IMR-90 (cell line): ENCODE measurements around the gene NR2F2. TPM values are rescaled to one million over a fixed set of nuclear protein-coding genes. Genes with fewer than 3 reads are reported as not detected.
A peak's percentile ranks its signal among the peaks of the same experiment; 100 is the strongest.

Source experiments
- ATAC-seq: fragments of 200-7000 bp; cut with Tn5 transposase; 2 replicates; pipeline ENCODE4 v1.9.1; 2020; ENCODE audit warnings: low read depth, mild to moderate bottlenecking, moderate library complexity
- BruUV-seq: library from RNA; stranded (reverse); fragments of 400-500 nt; replicated peaks from 2 replicates; lab custom pipeline; 2021; lab: Mats Ljungman, UMichigan
- CTCF ChIA-PET: fragments of 300-600 bp; formaldehyde crosslinking; extraction: SDS; loops from one replicate; lab custom pipeline; 2021; ENCODE audit warnings: antibody characterized with exemption; lab: Yijun Ruan, JAX
- POLR2A ChIA-PET: fragments of 300-600 bp; sonication (Branson Sonifier 250); formaldehyde crosslinking; loops from one replicate; lab custom pipeline; 2022; ENCODE audit warnings: antibody characterized with exemption; ENCODE audit not compliant: unreplicated experiment; lab: Charles Lee
- DNase-seq: peaks from one replicate; pipeline ENCODE4 v3.0.0; 2013
- H2AFZ ChIP-seq: replicated peaks from 2 replicates; pipeline ENCODE3; 2013; ENCODE audit warnings: low read length, mild to moderate bottlenecking; ENCODE audit not compliant: poor library complexity
- H2AK5ac ChIP-seq: 2 replicates; pipeline ENCODE4 v1.6.1; 2013; ENCODE audit warnings: low read depth, low read length, inconsistent platforms
- H2AK9ac ChIP-seq: replicated peaks from 2 replicates; pipeline ENCODE3; 2013; ENCODE audit warnings: mild to moderate bottlenecking, low read depth, low read length, moderate library complexity; ENCODE audit not compliant: poor library complexity
- H2BK120ac ChIP-seq: 2 replicates; pipeline ENCODE4 v1.6.1; 2013; ENCODE audit warnings: low read depth, low read length, inconsistent platforms
- H2BK15ac ChIP-seq: 3 replicates; pipeline ENCODE4 v1.6.1; 2013; ENCODE audit warnings: low read depth, low read length, inconsistent platforms
- H2BK20ac ChIP-seq: 2 replicates; pipeline ENCODE4 v1.6.1; 2013; ENCODE audit warnings: low read depth, mild to moderate bottlenecking, inconsistent platforms, low read length, moderate library complexity
- H2BK5ac ChIP-seq: 2 replicates; pipeline ENCODE4 v1.6.1; 2013; ENCODE audit warnings: mild to moderate bottlenecking, low read depth, low read length, inconsistent platforms; ENCODE audit not compliant: poor library complexity, severe bottlenecking
- H3K14ac ChIP-seq: replicated peaks from 2 replicates; pipeline ENCODE4 v1.6.1; 2013; ENCODE audit warnings: low read depth, low read length, inconsistent platforms
- H3K18ac ChIP-seq: 2 replicates; pipeline ENCODE4 v1.6.1; 2013; ENCODE audit warnings: low read depth, low read length, control low read depth
- H3K23ac ChIP-seq: 2 replicates; pipeline ENCODE4 v1.6.1; 2013; ENCODE audit warnings: low read depth, low read length, inconsistent platforms
- H3K27ac ChIP-seq: 2 replicates; pipeline ENCODE4 v1.5.1; 2013; ENCODE audit warnings: mild to moderate bottlenecking, control low read depth, low read length; ENCODE audit not compliant: insufficient read depth
- H3K27me3 ChIP-seq: 2 replicates; pipeline ENCODE4 v1.6.1; 2013; ENCODE audit warnings: low read length; ENCODE audit not compliant: control insufficient read depth, insufficient read depth
- H3K36me3 ChIP-seq: 2 replicates; pipeline ENCODE4 v1.6.1; 2013; ENCODE audit warnings: low read length, mixed read lengths; ENCODE audit not compliant: control insufficient read depth, insufficient read depth
- H3K4ac ChIP-seq: 2 replicates; pipeline ENCODE4 v1.6.1; 2013; ENCODE audit warnings: low read depth, low read length, inconsistent platforms
- H3K4me1 ChIP-seq: 2 replicates; pipeline ENCODE4 v1.6.1; 2013; ENCODE audit warnings: low read length, mixed read lengths; ENCODE audit not compliant: control insufficient read depth, insufficient read depth
- H3K4me2 ChIP-seq: 2 replicates; pipeline ENCODE4 v1.6.1; 2013; ENCODE audit warnings: low read depth, mild to moderate bottlenecking, control low read depth, low read length, moderate library complexity
- H3K4me3 ChIP-seq: 2 replicates; pipeline ENCODE4 v1.5.1; 2013; ENCODE audit warnings: low read depth, mild to moderate bottlenecking, control low read depth, low read length, moderate library complexity; ENCODE audit not compliant: insufficient read depth
- H3K56ac ChIP-seq: 2 replicates; pipeline ENCODE4 v1.6.1; 2013; ENCODE audit warnings: low read length, inconsistent platforms; ENCODE audit not compliant: insufficient read depth; ENCODE audit errors: extremely low read depth
- H3K79me1 ChIP-seq, 2 experiments: 2 replicates each; pipeline ENCODE4 v1.6.1; 2013; ENCODE audit warnings: low read length in 2 of 2, inconsistent platforms in 1 of 2, low read depth in 1 of 2
- H3K9ac ChIP-seq: 2 replicates; pipeline ENCODE4 v1.6.1; 2013; ENCODE audit warnings: low read depth, low read length, control low read depth
- H3K9me1 ChIP-seq: 2 replicates; pipeline ENCODE4 v1.6.1; 2013; ENCODE audit warnings: low read length, inconsistent platforms; ENCODE audit not compliant: insufficient read depth
- H3K9me3 ChIP-seq: 2 replicates; pipeline ENCODE4 v1.6.1; 2013; ENCODE audit warnings: low read length; ENCODE audit not compliant: control insufficient read depth, insufficient read depth
- H4K20me1 ChIP-seq: 2 replicates; pipeline ENCODE4 v1.6.1; 2013; ENCODE audit warnings: low read length, inconsistent platforms; ENCODE audit not compliant: insufficient read depth
- H4K5ac ChIP-seq: 2 replicates; pipeline ENCODE4 v1.6.1; 2013; ENCODE audit warnings: mild to moderate bottlenecking, low read depth, low read length, control low read depth
- H4K8ac ChIP-seq, 2 experiments: 2 replicates each; pipeline ENCODE4 v1.6.1; 2013; ENCODE audit warnings: low read depth in 2 of 2, low read length in 2 of 2, control low read depth in 1 of 2, inconsistent platforms in 1 of 2
- H4K91ac ChIP-seq: 2 replicates; pipeline ENCODE4 v1.6.1; 2013; ENCODE audit warnings: low read depth, low read length, inconsistent platforms; ENCODE audit not compliant: insufficient read depth
- BHLHE40 ChIP-seq: fragments of 150-350 bp; IDR thresholded peaks from 2 replicates; pipeline ENCODE4 v1.6.1; 2016; ENCODE audit warnings: mild to moderate bottlenecking, low read depth, low read length
- CHD1 ChIP-seq: IDR thresholded peaks from 2 replicates; pipeline ENCODE4 v1.6.1; 2012; ENCODE audit warnings: low read depth, low read length, improper control_type of control experiment
- FOS ChIP-seq: fragments of 150-350 bp; IDR thresholded peaks from 2 replicates; pipeline ENCODE4 v1.6.1; 2016; ENCODE audit warnings: low read depth, low read length
- MAZ ChIP-seq: IDR thresholded peaks from 2 replicates; pipeline ENCODE4 v1.6.1; 2012; ENCODE audit warnings: low read depth, mild to moderate bottlenecking, low read length, improper control_type of control experiment, moderate library complexity, borderline replicate concordance
- MXI1 ChIP-seq: IDR thresholded peaks from 2 replicates; pipeline ENCODE4 v1.6.1; 2012; ENCODE audit warnings: low read depth, mild to moderate bottlenecking, low read length, moderate library complexity, borderline replicate concordance
- NFE2L2 ChIP-seq: fragments of 150-350 bp; IDR thresholded peaks from 2 replicates; pipeline ENCODE4 v1.6.1; 2016; ENCODE audit warnings: low read depth, mild to moderate bottlenecking, low read length
- RCOR1 ChIP-seq: IDR thresholded peaks from 2 replicates; pipeline ENCODE4 v1.6.1; 2012; ENCODE audit warnings: mild to moderate bottlenecking, low read length, improper control_type of control experiment; ENCODE audit not compliant: insufficient replicate concordance
- SMC3 ChIP-seq: fragments of 150-350 bp; IDR thresholded peaks from 2 replicates; pipeline ENCODE4 v1.6.1; 2016; ENCODE audit warnings: low read depth, mild to moderate bottlenecking, antibody characterized with exemption, low read length, moderate library complexity
- WGBS, 2 experiments: methylation state at CpG; one replicate each; pipeline versions ENCODE4 v1.1.5 to v1.1.7; 2013; ENCODE audit warnings: missing lambda C conversion rate in 2 of 2; ENCODE audit not compliant: insufficient read length in 1 of 2; ENCODE audit errors: extremely low coverage in 2 of 2; 5-methylcytosine and 5-hydroxymethylcytosine counted together
- dilution Hi-C: fragments of 300-500 bp; cut with HindIII; formaldehyde crosslinking; loops from one replicate; pipeline ENCODE4 v1.14.3; 2018; ENCODE audit warnings: low sequenced_read_pairs; ENCODE audit not compliant: unreplicated experiment
- in situ Hi-C: fragments of 300-500 bp; cut with MboI; formaldehyde crosslinking; loops from 3 replicates; pipeline ENCODE4 v1.14.3; 2019; ENCODE audit warnings: low sequenced_read_pairs, inconsistent platforms, mixed read lengths
- intact Hi-C: fragments of 100-400 bp; cut with micrococcal nuclease; formaldehyde crosslinking; loops from 2 replicates; pipeline ENCODE4 v1.10.0; 2022
- polyA plus RNA-seq, 3 experiments: library from polyadenylated mRNA; depleted of rRNA; stranded (reverse); fragments of >200 nt; gene quantifications; 2 replicates each; pipeline ENCODE4 v1.2.3, GENCODE V29; 2012; ENCODE audit warnings: low replicate concordance in 1 of 3
- total RNA-seq: library from RNA; depleted of rRNA; stranded (reverse); fragments of >200 nt; gene quantifications from 2 replicates; pipeline ENCODE4 v1.2.3, GENCODE V29; 2012
- TF ChIP-seq, protein P1 (sequence below): conservative IDR thresholded peaks from 2 replicates; pipeline ENCODE4 v1.5.1; 2012; ENCODE audit warnings: mild to moderate bottlenecking, low read depth, low read length, improper control_type of control experiment
- TF ChIP-seq, protein P2 (sequence below): fragments of 150-350 bp; IDR thresholded peaks from 2 replicates; pipeline ENCODE4 v1.6.1; 2016; ENCODE audit warnings: low read depth, mild to moderate bottlenecking, low read length, moderate library complexity, borderline replicate concordance
- TF ChIP-seq, protein P3 (sequence below): fragments of 150-350 bp; IDR thresholded peaks from 2 replicates; pipeline ENCODE4 v1.6.1; 2017; ENCODE audit warnings: mild to moderate bottlenecking, antibody characterized with exemption, low read length, low read depth

The NR2F2 gene
- total and polyA plus RNA-seq, 2 of the 4 experiments (the other 2 are of a cell fraction): 20.3 to 161 TPM

DNA sequence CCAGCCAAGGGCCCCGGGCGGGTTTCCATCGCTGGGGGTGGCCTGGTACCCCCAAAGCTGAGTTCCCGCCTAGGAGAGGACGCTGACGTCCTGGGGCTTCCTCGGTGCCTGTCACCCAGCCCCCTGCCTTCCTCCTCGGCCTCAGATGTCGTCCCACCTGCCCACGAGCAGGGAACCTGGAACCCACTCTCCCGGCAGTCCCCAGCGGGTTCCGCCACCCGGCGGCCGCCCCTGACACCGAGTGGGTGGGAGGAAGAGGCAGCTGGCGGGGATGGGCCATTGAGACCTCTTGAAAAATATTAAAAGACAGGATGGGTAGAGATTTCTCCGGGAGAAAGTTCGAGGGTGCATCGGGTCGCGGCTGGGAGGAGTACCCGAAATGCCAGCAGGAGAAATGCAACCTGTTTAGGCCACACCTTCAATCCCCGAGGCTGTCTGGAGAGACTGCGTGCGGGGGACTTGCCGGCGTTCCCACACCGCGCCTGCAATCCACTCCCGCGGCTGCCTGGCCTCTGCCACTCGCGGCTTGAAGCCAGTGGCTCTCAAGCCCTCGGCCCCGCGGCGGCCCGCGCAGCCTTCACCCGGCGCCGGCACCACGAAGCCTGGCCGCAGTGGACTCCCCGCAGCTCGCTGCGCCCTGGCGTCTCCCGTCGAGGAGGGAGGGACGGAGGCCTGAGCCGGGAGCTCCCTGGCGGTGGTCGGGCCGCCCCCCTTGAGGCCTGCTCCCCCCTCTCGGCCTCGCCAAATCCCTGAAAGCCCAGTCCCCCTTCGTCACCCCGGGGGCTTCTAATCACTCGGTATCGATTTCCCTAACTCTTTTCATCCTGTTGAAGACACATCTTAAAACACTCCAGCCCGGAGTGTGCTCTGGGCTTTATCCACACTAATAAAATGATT is 8.6 kb upstream of the NR2F2 start:
- H3K23ac ChIP-seq: peak overlapping the region; percentile 48; the same call in 1 of the 2 replicates
- no peaks in the 10 kb centered on the region for H3K27me3 ChIP-seq
- no peak overlapping the region; the same call in 1 of the 2 replicates for H3K4me3 ChIP-seq
- peak overlapping the region; percentile 31; the same call in 1 of the 2 replicates for H3K18ac ChIP-seq
- peak; percentile 11 for ATAC-seq
- H3K9ac ChIP-seq: peak overlapping the region; percentile 24; the same call in 1 of the 2 replicates
- H2AK5ac ChIP-seq: no peak overlapping the region; the same call in 1 of the 2 replicates
- intact Hi-C loops: loop anchor here (10.0 kb wide), 3 partner anchors 467 to 667 kb away; no protein-coding TSS in a partner anchor
- H4K5ac ChIP-seq: peak overlapping the region; percentile 50
- H3K4me1 ChIP-seq: peaks cover 13% of the 10 kb centered on the region
- H2BK15ac ChIP-seq: peak overlapping the region; percentile 20; the same call in 1 of the 3 replicates
- peak overlapping the region; percentile 51 to 82 for H4K8ac ChIP-seq
- H2BK20ac ChIP-seq: peak overlapping the region; percentile 39
- BruUV-seq: no TSS peak
- TF ChIP-seq NFE2L2 (no peak), FOS (no peak), MAZ (no peak), CHD1 (no peak), SMC3 (no peak), MXI1 (no peak), RCOR1 (no peak), BHLHE40 (no peak)
- TF ChIP-seq, protein P1, sequence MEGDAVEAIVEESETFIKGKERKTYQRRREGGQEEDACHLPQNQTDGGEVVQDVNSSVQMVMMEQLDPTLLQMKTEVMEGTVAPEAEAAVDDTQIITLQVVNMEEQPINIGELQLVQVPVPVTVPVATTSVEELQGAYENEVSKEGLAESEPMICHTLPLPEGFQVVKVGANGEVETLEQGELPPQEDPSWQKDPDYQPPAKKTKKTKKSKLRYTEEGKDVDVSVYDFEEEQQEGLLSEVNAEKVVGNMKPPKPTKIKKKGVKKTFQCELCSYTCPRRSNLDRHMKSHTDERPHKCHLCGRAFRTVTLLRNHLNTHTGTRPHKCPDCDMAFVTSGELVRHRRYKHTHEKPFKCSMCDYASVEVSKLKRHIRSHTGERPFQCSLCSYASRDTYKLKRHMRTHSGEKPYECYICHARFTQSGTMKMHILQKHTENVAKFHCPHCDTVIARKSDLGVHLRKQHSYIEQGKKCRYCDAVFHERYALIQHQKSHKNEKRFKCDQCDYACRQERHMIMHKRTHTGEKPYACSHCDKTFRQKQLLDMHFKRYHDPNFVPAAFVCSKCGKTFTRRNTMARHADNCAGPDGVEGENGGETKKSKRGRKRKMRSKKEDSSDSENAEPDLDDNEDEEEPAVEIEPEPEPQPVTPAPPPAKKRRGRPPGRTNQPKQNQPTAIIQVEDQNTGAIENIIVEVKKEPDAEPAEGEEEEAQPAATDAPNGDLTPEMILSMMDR: no peak
- TF ChIP-seq, protein P2, sequence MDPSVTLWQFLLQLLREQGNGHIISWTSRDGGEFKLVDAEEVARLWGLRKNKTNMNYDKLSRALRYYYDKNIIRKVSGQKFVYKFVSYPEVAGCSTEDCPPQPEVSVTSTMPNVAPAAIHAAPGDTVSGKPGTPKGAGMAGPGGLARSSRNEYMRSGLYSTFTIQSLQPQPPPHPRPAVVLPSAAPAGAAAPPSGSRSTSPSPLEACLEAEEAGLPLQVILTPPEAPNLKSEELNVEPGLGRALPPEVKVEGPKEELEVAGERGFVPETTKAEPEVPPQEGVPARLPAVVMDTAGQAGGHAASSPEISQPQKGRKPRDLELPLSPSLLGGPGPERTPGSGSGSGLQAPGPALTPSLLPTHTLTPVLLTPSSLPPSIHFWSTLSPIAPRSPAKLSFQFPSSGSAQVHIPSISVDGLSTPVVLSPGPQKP: no peak
- TF ChIP-seq, protein P3, sequence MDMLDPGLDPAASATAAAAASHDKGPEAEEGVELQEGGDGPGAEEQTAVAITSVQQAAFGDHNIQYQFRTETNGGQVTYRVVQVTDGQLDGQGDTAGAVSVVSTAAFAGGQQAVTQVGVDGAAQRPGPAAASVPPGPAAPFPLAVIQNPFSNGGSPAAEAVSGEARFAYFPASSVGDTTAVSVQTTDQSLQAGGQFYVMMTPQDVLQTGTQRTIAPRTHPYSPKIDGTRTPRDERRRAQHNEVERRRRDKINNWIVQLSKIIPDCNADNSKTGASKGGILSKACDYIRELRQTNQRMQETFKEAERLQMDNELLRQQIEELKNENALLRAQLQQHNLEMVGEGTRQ: no peak
- peaks cover 10 to 44% of the 10 kb centered on the region in 2 experiments for H3K79me1 ChIP-seq
- 14% methylated on average over 21 of the region's 64 CpGs; no CpG with 5 or more reads in 1 of the 2 experiments for WGBS, 2 experiments
- H4K20me1 ChIP-seq: no peaks in the 10 kb centered on the region
- H3K14ac ChIP-seq: peak overlapping the region; percentile 64; the same call in 1 of the 2 replicates
- ChIA-PET POLR2A (no interaction called here), CTCF (no interaction called here)
- no peak overlapping the region for H2BK5ac ChIP-seq
- H3K9me1 ChIP-seq: no peaks in the 10 kb centered on the region
- H2AK9ac ChIP-seq: peak overlapping the region; percentile 75
- H2BK120ac ChIP-seq: peak overlapping the region; percentile 79
- peak; percentile 11 for DNase-seq
- in situ Hi-C loops: no loop called here
- H3K4me2 ChIP-seq: peak overlapping the region; percentile 61
- peak overlapping the region; percentile 88 for H2AFZ ChIP-seq
- dilution Hi-C loops: no loop called here
- H4K91ac ChIP-seq: peak overlapping the region; percentile 41; the same call in 1 of the 2 replicates
- H3K56ac ChIP-seq: no peak overlapping the region; the same call in 1 of the 2 replicates
- H3K9me3 ChIP-seq: no peaks in the 10 kb centered on the region
- H3K36me3 ChIP-seq: 0 out of 2 replicates have a peak, but pooled peaks cover 2% of the 10 kb centered on the region
- H3K4ac ChIP-seq: peak overlapping the region; percentile 15
- peak overlapping the region; percentile 2; the same call in 1 of the 2 replicates for H3K27ac ChIP-seq
